ENCODE data around the gene WSB2. TPM values are rescaled to one million over a fixed set of nuclear protein-coding genes. Genes with fewer than 3 reads are reported as not detected.
A peak's percentile ranks its signal among the peaks of the same experiment; 100 is the strongest.

WSB2 gene
- total RNA-seq, 2 donors from 2014 or later, result 60.7 to 61.7 TPM

DNA sequence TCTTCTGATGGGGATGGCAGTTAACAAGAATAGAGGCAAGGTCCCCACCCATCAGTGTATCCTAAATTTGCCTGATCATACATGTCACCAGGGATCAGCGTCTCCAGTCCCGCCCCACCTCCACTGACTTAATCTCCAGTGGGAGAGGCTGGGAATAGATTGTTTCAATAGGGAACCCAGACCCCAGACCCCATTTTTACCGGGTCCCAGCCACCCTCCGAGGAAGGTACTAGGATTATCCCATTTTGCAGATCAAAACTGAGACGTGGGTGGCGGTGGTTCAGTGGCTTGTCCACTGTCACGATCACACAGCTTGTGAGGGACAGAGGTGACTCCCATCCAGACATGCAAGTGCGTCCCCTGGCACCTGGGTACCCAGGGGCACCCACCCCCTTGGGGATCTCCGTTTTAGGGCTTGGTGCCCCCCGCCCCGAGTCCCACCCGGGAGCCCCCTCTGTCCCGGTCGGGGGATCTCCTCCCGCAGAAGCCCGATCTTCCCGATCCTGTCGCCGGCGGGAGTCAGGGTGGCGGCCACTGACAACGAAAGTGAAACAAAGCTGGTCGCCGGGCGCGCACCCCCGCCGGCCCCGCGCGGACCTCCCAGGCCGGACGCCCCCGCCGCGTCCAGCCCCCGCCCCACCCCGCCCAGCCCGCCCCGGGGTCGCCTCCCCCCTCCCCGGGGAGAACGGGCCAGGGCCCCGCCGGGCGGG, 523 bp downstream of the WSB2 start:
- Mint-ChIP-seq H3K27ac (peak overlapping the region; percentile 88), H3K4me1 (peaks cover 45% of the 10 kb centered on the region), H3K27me3 (ENCODE audit: insufficient read depth) (no peaks in the 10 kb centered on the region), H3K36me3 (ENCODE audit: low read depth) (peaks cover 17% of the 10 kb centered on the region), H3K4me3 (peak overlapping the region; percentile 83), H3K9me3 (no peaks in the 10 kb centered on the region)
- no peaks in the 10 kb centered on the region for H3K27me3 ChIP-seq (ENCODE audit: control insufficient read depth, insufficient read depth, low read length, poor library complexity, severe bottlenecking)
- no peaks in the 10 kb centered on the region for H3K9me3 ChIP-seq (ENCODE audit: control insufficient read depth, low read length)
- WGBS, 2 experiments (ENCODE audit: insufficient coverage in 1 of 2, insufficient read length in 1 of 2), result 1 to 4% methylated on average over 4 to 34 of the region's 46 CpGs
- peak overlapping the region; percentile 91 for H3K4me3 ChIP-seq (ENCODE audit: low read length)
- H3K36me3 ChIP-seq (ENCODE audit: control insufficient read depth, insufficient read depth, low read length), result peaks cover 10% of the 10 kb centered on the region
- peak; percentile 78 for DNase-seq
- no peak overlapping the region for H3K27ac ChIP-seq (ENCODE audit: low read depth, low read length)
- no peak for TF ChIP-seq CTCF (conservative IDR thresholded peaks at IDR 0.05)
- H3K9ac ChIP-seq (ENCODE audit: extremely low read depth, low read length, poor library complexity, severe bottlenecking), result peak overlapping the region; percentile 62
- H3K4me1 ChIP-seq (ENCODE audit: control insufficient read depth, insufficient read depth, low read length), result peaks cover 12% of the 10 kb centered on the region

GRCh38 chr12:118059341-118060191, 1.4 kb downstream of the WSB2 start:
- H3K36me3 ChIP-seq (ENCODE audit: control insufficient read depth, insufficient read depth, low read length), result peaks cover 4% of the 10 kb centered on the region
- peak overlapping the region; percentile 62 for H3K9ac ChIP-seq (ENCODE audit: extremely low read depth, low read length, poor library complexity, severe bottlenecking)
- Mint-ChIP-seq H3K27ac (peak overlapping the region; percentile 88), H3K4me3 (peak overlapping the region; percentile 83), H3K9me3 (no peaks in the 10 kb centered on the region), H3K4me1 (peaks cover 40% of the 10 kb centered on the region), H3K27me3 (ENCODE audit: insufficient read depth) (no peaks in the 10 kb centered on the region), H3K36me3 (ENCODE audit: low read depth) (peaks cover 19% of the 10 kb centered on the region)
- peak; percentile 68 for DNase-seq
- no peak for TF ChIP-seq CTCF (conservative IDR thresholded peaks at IDR 0.05)
- H3K4me3 ChIP-seq (ENCODE audit: low read length), result peak overlapping the region; percentile 91
- H3K4me1 ChIP-seq (ENCODE audit: control insufficient read depth, insufficient read depth, low read length), result peaks cover 7% of the 10 kb centered on the region
- 25 to 88% methylated on average over 4 to 10 of the region's 11 CpGs for WGBS, 2 experiments (ENCODE audit: insufficient coverage in 1 of 2, insufficient read length in 1 of 2)
- no peaks in the 10 kb centered on the region for H3K9me3 ChIP-seq (ENCODE audit: control insufficient read depth, low read length)
- no peak overlapping the region for H3K27ac ChIP-seq (ENCODE audit: low read depth, low read length)
- no peaks in the 10 kb centered on the region for H3K27me3 ChIP-seq (ENCODE audit: control insufficient read depth, insufficient read depth, low read length, poor library complexity, severe bottlenecking)

DNA sequence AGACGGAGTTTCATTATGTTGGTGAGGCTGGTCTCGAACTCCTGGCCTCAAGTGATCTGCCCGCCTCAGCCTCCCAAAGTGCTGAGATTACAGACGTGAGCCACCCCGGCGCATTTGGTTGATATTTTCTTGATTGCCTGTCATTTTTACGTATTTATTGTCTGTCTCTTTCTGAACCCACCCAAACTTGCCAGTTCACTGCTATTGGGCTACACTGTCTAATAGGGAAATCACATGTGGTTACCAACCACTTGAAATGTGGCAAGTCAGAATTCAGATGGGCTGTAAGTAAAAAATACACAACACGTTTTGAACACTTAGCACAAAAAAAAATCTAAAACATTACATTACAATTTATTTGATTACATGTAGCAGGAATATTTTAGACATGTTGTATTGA, 2.1 kb downstream of the WSB2 start:
- Histone ChIP-seq H3K9ac (ENCODE audit: extremely low read depth, low read length, poor library complexity, severe bottlenecking) (peak overlapping the region; percentile 62), H3K27me3 (ENCODE audit: control insufficient read depth, insufficient read depth, low read length, poor library complexity, severe bottlenecking) (no peaks in the 10 kb centered on the region), H3K4me1 (ENCODE audit: control insufficient read depth, insufficient read depth, low read length) (peaks cover 6% of the 10 kb centered on the region), H3K36me3 (ENCODE audit: control insufficient read depth, insufficient read depth, low read length) (peaks cover 4% of the 10 kb centered on the region), H3K27ac (ENCODE audit: low read depth, low read length) (no peak overlapping the region), H3K4me3 (ENCODE audit: low read length) (peak overlapping the region; percentile 91), H3K9me3 (ENCODE audit: control insufficient read depth, low read length) (no peaks in the 10 kb centered on the region)
- H3K27me3 Mint-ChIP-seq (ENCODE audit: insufficient read depth), result no peaks in the 10 kb centered on the region
- no peaks in the 10 kb centered on the region for H3K9me3 Mint-ChIP-seq
- peak overlapping the region; percentile 83 for H3K4me3 Mint-ChIP-seq
- DNase-seq, result no peak
- H3K4me1 Mint-ChIP-seq, result peaks cover 34% of the 10 kb centered on the region
- TF ChIP-seq CTCF (conservative IDR thresholded peaks at IDR 0.05), result no peak
- H3K27ac Mint-ChIP-seq, result peak overlapping the region; percentile 42
- WGBS, 2 experiments (ENCODE audit: insufficient coverage in 1 of 2, insufficient read length in 1 of 2), result 90 to 93% methylated on average over 6 to 8 of the region's 8 CpGs
- peaks cover 20% of the 10 kb centered on the region for H3K36me3 Mint-ChIP-seq (ENCODE audit: low read depth)
